H1 (cell line): ENCODE data around the gene KCNQ1OT1. TPM values are rescaled to one million over a fixed set of nuclear protein-coding genes. Genes with fewer than 3 reads are reported as not detected.

ENCODE experiments used
- CTCF ChIA-PET: fragments of 300-600 bp; sonication (Branson Sonifier 250); formaldehyde crosslinking; loops from one replicate; lab custom pipeline; 2021; ENCODE audit not compliant: partially characterized antibody; lab: Charles Lee
- POLR2A ChIA-PET: fragments of 300-600 bp; sonication (Branson Sonifier 250); formaldehyde crosslinking; loops from one replicate; lab custom pipeline; 2021; ENCODE audit warnings: inconsistent platforms; ENCODE audit not compliant: partially characterized antibody; lab: Charles Lee
- DNase-seq, 2 experiments: peaks; one replicate each; pipeline versions ENCODE4 v3.0.0 to v3.0.0-alpha.2; 2010 to 2022; ENCODE audit warnings: low spot score in 2 of 2, low read depth in 1 of 2, mixed read lengths in 1 of 2
- FAIRE-seq: peaks from 2 replicates; lab custom pipeline; 2011; peaks lifted over from hg19 to GRCh38; lab: Jason Lieb, UNC
- H2AFZ ChIP-seq: 2 replicates; pipeline ENCODE4 v1.8.1; 2012; ENCODE audit warnings: low read length, inconsistent platforms
- H2AK5ac ChIP-seq: 2 replicates; pipeline ENCODE4 v1.6.1; 2013; ENCODE audit warnings: low read depth, low read length
- H2BK120ac ChIP-seq: replicated peaks from 2 replicates; pipeline ENCODE3; 2013; ENCODE audit warnings: low read depth, low read length, inconsistent platforms
- H2BK12ac ChIP-seq: 2 replicates; pipeline ENCODE4 v1.6.1; 2013; ENCODE audit warnings: low read depth, low read length
- H2BK15ac ChIP-seq: 2 replicates; pipeline ENCODE4 v1.6.1; 2013; ENCODE audit warnings: low read length
- H2BK20ac ChIP-seq: 2 replicates; pipeline ENCODE4 v1.6.1; 2013; ENCODE audit warnings: low read length
- H2BK5ac ChIP-seq: 2 replicates; pipeline ENCODE4 v1.6.1; 2013; ENCODE audit warnings: low read depth, low read length
- H3K14ac ChIP-seq: 2 replicates; pipeline ENCODE4 v1.6.1; 2013; ENCODE audit warnings: inconsistent platforms; ENCODE audit not compliant: insufficient read length
- H3K18ac ChIP-seq: 2 replicates; pipeline ENCODE4 v1.6.1; 2013; ENCODE audit warnings: low read length; ENCODE audit errors: extremely low read depth
- H3K23ac ChIP-seq: 2 replicates; pipeline ENCODE4 v1.6.1; 2013; ENCODE audit warnings: inconsistent platforms; ENCODE audit not compliant: insufficient read length
- H3K23me2 ChIP-seq: 2 replicates; pipeline ENCODE4 v1.6.1; 2013; ENCODE audit warnings: low read depth, low read length
- H3K27ac ChIP-seq: 2 replicates; pipeline ENCODE4 v1.6.1; 2011; ENCODE audit warnings: low read depth, low read length, inconsistent platforms
- H3K27me3 ChIP-seq, 4 experiments: replicated peaks in 1 of 4; 1 replicate in 1 of 4; 2 replicates in 3 of 4; pipeline versions ENCODE4 v1.6.1 to v1.8.1; 2011 to 2013; ENCODE audit warnings: low read length in 3 of 4, mild to moderate bottlenecking in 3 of 4, inconsistent platforms in 2 of 4, mixed read lengths in 2 of 4, moderate library complexity in 1 of 4; ENCODE audit not compliant: control insufficient read depth in 3 of 4, insufficient read depth in 3 of 4; ENCODE audit errors: extremely low read depth in 1 of 4
- H3K36me3 ChIP-seq, 4 experiments: 2 replicates each; pipeline versions ENCODE4 v1.6.1 to v1.8.1; 2011 to 2013; ENCODE audit warnings: mild to moderate bottlenecking in 4 of 4, low read length in 3 of 4, moderate library complexity in 2 of 4, control low read depth in 1 of 4, inconsistent platforms in 1 of 4; ENCODE audit not compliant: insufficient read depth in 4 of 4, control insufficient read depth in 2 of 4
- H3K4ac ChIP-seq: replicated peaks from 2 replicates; pipeline ENCODE3; 2013; ENCODE audit warnings: low read length, low read depth, mixed read lengths, inconsistent platforms; ENCODE audit not compliant: insufficient read length
- H3K4me1 ChIP-seq, 4 experiments: replicated peaks in 1 of 4; 1 replicate in 1 of 4; 2 replicates in 3 of 4; pipeline versions ENCODE4 v1.6.1 to v1.8.1; 2011 to 2013; ENCODE audit warnings: low read length in 3 of 4, inconsistent platforms in 2 of 4, mixed read lengths in 1 of 4; ENCODE audit not compliant: insufficient read depth in 4 of 4, control insufficient read depth in 3 of 4
- H3K4me2 ChIP-seq, 2 experiments: 2 replicates each; pipeline versions ENCODE4 v1.6.1 to v1.8.1; 2011 to 2013; ENCODE audit warnings: low read depth in 2 of 2, low read length in 2 of 2, control low read depth in 1 of 2, inconsistent platforms in 1 of 2, mild to moderate bottlenecking in 1 of 2; ENCODE audit not compliant: insufficient read depth in 1 of 2
- H3K4me3 ChIP-seq, 4 experiments: fragments of 200-600, 300-600 bp in 1 of 4; sonication (generic), shearing (Covaris generic), sonication (Bioruptor Twin) in 1 of 4; 2 replicates each; pipeline versions ENCODE4 v1.5.1 to v1.8.1; 2011 to 2016; ENCODE audit warnings: low read length in 4 of 4, low read depth in 3 of 4, control low read depth in 2 of 4, inconsistent platforms in 2 of 4, mild to moderate bottlenecking in 2 of 4, mixed read lengths in 1 of 4, moderate library complexity in 1 of 4; ENCODE audit not compliant: insufficient read depth in 2 of 4; ENCODE audit errors: extremely low read depth in 1 of 4
- H3K56ac ChIP-seq: replicated peaks from 2 replicates; pipeline ENCODE3; 2013; ENCODE audit warnings: low read depth, mild to moderate bottlenecking, mixed read lengths, low read length, inconsistent platforms; ENCODE audit not compliant: insufficient read length
- H3K79me1 ChIP-seq: 2 replicates; pipeline ENCODE4 v1.6.1; 2013; ENCODE audit warnings: low read depth, low read length, control low read depth
- H3K79me2 ChIP-seq, 2 experiments: 2 replicates each; pipeline versions ENCODE4 v1.6.1 to v1.8.1; 2012 to 2013; ENCODE audit warnings: low read length in 2 of 2, mild to moderate bottlenecking in 2 of 2, inconsistent platforms in 1 of 2; ENCODE audit not compliant: insufficient read depth in 2 of 2, control insufficient read depth in 1 of 2
- H3K9ac ChIP-seq, 4 experiments: replicated peaks in 1 of 4; 1 replicate in 1 of 4; 2 replicates in 3 of 4; pipeline versions ENCODE4 v1.6.1 to v1.8.1; 2011 to 2013; ENCODE audit warnings: low read depth in 3 of 4, low read length in 3 of 4, control low read depth in 2 of 4, mild to moderate bottlenecking in 2 of 4, moderate library complexity in 2 of 4, inconsistent platforms in 1 of 4; ENCODE audit errors: extremely low read depth in 1 of 4
- H3K9me3 ChIP-seq, 2 experiments: 2 replicates each; pipeline versions ENCODE4 v1.6.1 to v1.8.1; 2012 to 2013; ENCODE audit warnings: mild to moderate bottlenecking in 2 of 2, moderate library complexity in 2 of 2, control low read depth in 1 of 2, inconsistent platforms in 1 of 2, low read depth in 1 of 2, low read length in 1 of 2, mixed read lengths in 1 of 2; ENCODE audit not compliant: insufficient read depth in 2 of 2
- H4K20me1 ChIP-seq, 2 experiments: replicated peaks in 1 of 2; 2 replicates each; pipeline versions ENCODE3 to v1.8.1; 2011 to 2013; ENCODE audit warnings: inconsistent platforms in 2 of 2, low read length in 2 of 2, mild to moderate bottlenecking in 1 of 2; ENCODE audit not compliant: insufficient read depth in 2 of 2, control insufficient read depth in 1 of 2
- H4K5ac ChIP-seq: 2 replicates; pipeline ENCODE4 v1.6.1; 2013; ENCODE audit warnings: low read length, low read depth, mixed read lengths, inconsistent platforms; ENCODE audit not compliant: insufficient read length
- H4K8ac ChIP-seq: 2 replicates; pipeline ENCODE4 v1.8.0; 2013; ENCODE audit warnings: mild to moderate bottlenecking, moderate library complexity, low read length, inconsistent platforms; ENCODE audit not compliant: insufficient read depth; ENCODE audit errors: extremely low read depth
- H4K91ac ChIP-seq: replicated peaks from 2 replicates; pipeline ENCODE3; 2013; ENCODE audit warnings: low read length, mixed read lengths, inconsistent platforms; ENCODE audit not compliant: insufficient read length
- ATF3 ChIP-seq: IDR thresholded peaks from 2 replicates; pipeline ENCODE4 v1.6.1; 2011; ENCODE audit warnings: low read depth, mild to moderate bottlenecking, low read length; ENCODE audit not compliant: insufficient read depth
- BCL11A ChIP-seq, 2 experiments: IDR thresholded peaks; one replicate each; pipeline ENCODE4 v1.6.1; 2011; ENCODE audit warnings: low read depth in 2 of 2, low read length in 2 of 2, mild to moderate bottlenecking in 2 of 2
- BRCA1 ChIP-seq: IDR thresholded peaks from 2 replicates; pipeline ENCODE4 v1.6.1; 2012; ENCODE audit warnings: low read depth, low read length, improper control_type of control experiment
- CEBPB ChIP-seq: IDR thresholded peaks from 2 replicates; pipeline ENCODE4 v1.6.1; 2012; ENCODE audit warnings: low read depth, low read length
- EGR1 ChIP-seq: IDR thresholded peaks from 2 replicates; pipeline ENCODE4 v1.6.1; 2011; ENCODE audit warnings: low read depth, low read length, borderline replicate concordance
- EP300 ChIP-seq, 2 experiments: IDR thresholded peaks; 1 replicate in 1 of 2; 2 replicates in 1 of 2; pipeline ENCODE4 v1.6.1; 2011 to 2012; ENCODE audit warnings: low read depth in 2 of 2, low read length in 2 of 2, mild to moderate bottlenecking in 2 of 2, borderline replicate concordance in 1 of 2, inconsistent platforms in 1 of 2, moderate library complexity in 1 of 2
- FOSL1 ChIP-seq: IDR thresholded peaks from 2 replicates; pipeline ENCODE4 v1.6.1; 2011; ENCODE audit warnings: mild to moderate bottlenecking, low read depth, low read length, moderate library complexity; ENCODE audit not compliant: insufficient read depth
- HDAC2 ChIP-seq, 2 experiments: fragments of 300-600 bp in 1 of 2; sonication (generic) in 1 of 2; IDR thresholded peaks; 2 replicates each; pipeline ENCODE4 v1.6.1; 2011 to 2012; ENCODE audit warnings: low read depth in 2 of 2, low read length in 2 of 2, mild to moderate bottlenecking in 2 of 2, moderate library complexity in 2 of 2, borderline replicate concordance in 1 of 2, inconsistent platforms in 1 of 2
- KDM4A ChIP-seq: IDR thresholded peaks from one replicate; pipeline ENCODE4 v1.7.1; 2012; ENCODE audit warnings: low read depth, mild to moderate bottlenecking, moderate library complexity, low read length, inconsistent platforms; ENCODE audit not compliant: severe bottlenecking
- PHF8 ChIP-seq: fragments of 200-600 bp; sonication (generic); conservative IDR thresholded peaks from 2 replicates; pipeline ENCODE4 v1.7.1; 2012; ENCODE audit warnings: low read depth, mild to moderate bottlenecking, inconsistent platforms, low read length, moderate library complexity
- SP4 ChIP-seq: IDR thresholded peaks from 2 replicates; pipeline ENCODE4 v1.6.1; 2012; ENCODE audit warnings: low read length, inconsistent platforms
- WGBS, 2 experiments: shearing (Covaris generic) in 1 of 2; methylation state at CpG; one replicate each; pipeline versions ENCODE4 v1.1.6 to v1.1.7; 2013 to 2015; ENCODE audit warnings: low lambda C conversion rate in 2 of 2, mixed read lengths in 2 of 2, inconsistent platforms in 1 of 2, low coverage in 1 of 2, missing lambda C conversion rate in 1 of 2; ENCODE audit not compliant: insufficient replicate concordance in 2 of 2, insufficient coverage in 1 of 2, insufficient read length in 1 of 2; ENCODE audit errors: extremely low coverage in 1 of 2, missing lambda C conversion rate in 1 of 2; 5-methylcytosine and 5-hydroxymethylcytosine counted together
- polyA plus RNA-seq, 7 experiments: library from polyadenylated mRNA; depleted of rRNA in 3 of 7; stranded (reverse) in 5 of 7; unstranded in 2 of 7; fragments of >200 nt in 5 of 7; fragments of 200-250 nt in 2 of 7; gene quantifications; 1 replicate in 5 of 7; 2 replicates in 1 of 7; 4 replicates in 1 of 7; pipeline versions ENCODE4 v1.2.1 to v1.2.3, GENCODE V29; 2011 to 2013; ENCODE audit warnings: missing spikeins in 2 of 7, mixed read lengths in 2 of 7
- total RNA-seq: library from RNA; stranded (reverse); fragmentation: NEBNext Ultra II Directional; extraction: Animal tissue kit (Norgen Biotek cat#: 25700); gene quantifications from 2 replicates; pipeline ENCODE4 v1.2.1, GENCODE V29; 2021

The KCNQ1OT1 gene
- total and polyA plus RNA-seq, 2 of the 8 experiments (the other 6 are each of a cell fraction or from before 2014, with no cell fraction given), result 0.21 to 1.2 TPM

GRCh38 chr11:2664376-2664775 lies 35.4 kb downstream of the KCNQ1OT1 start:
- H3K14ac ChIP-seq, result no peak overlapping the region
- no peak overlapping the region for H3K9ac ChIP-seq
- peaks cover 0 to 12% (median 0%) of the 10 kb centered on the region in 4 experiments; a peak in 4 of 7 replicates for H3K27me3 ChIP-seq
- no peak overlapping the region for H4K5ac ChIP-seq
- no peak overlapping the region for H2AK5ac ChIP-seq
- H2BK20ac ChIP-seq, result no peak overlapping the region
- no peaks in the 10 kb centered on the region for H3K4me1 ChIP-seq
- no peak overlapping the region for H3K23ac ChIP-seq
- no peak overlapping the region for H4K91ac ChIP-seq
- H3K4ac ChIP-seq, result no peak overlapping the region
- no peak overlapping the region for H2BK120ac ChIP-seq
- peaks cover 2 to 12% of the 10 kb centered on the region in 2 experiments for H4K20me1 ChIP-seq
- H3K79me1 ChIP-seq, result no peaks in the 10 kb centered on the region
- no peak for FAIRE-seq
- DNase-seq, result peak in 1 of 2 experiments; percentile 33
- peaks cover 0 to 4% (median 0%) of the 10 kb centered on the region in 4 experiments; a peak in 1 of 8 replicates for H3K36me3 ChIP-seq
- H2BK5ac ChIP-seq, result no peak overlapping the region
- no peak overlapping the region for H2BK15ac ChIP-seq
- no peak overlapping the region for H3K4me2 ChIP-seq
- no peaks in the 10 kb centered on the region for H3K23me2 ChIP-seq
- no peak overlapping the region for H2BK12ac ChIP-seq
- 86% methylated on average over 8 of the region's 9 CpGs; no CpG with 5 or more reads in 1 of the 2 experiments for WGBS, 2 experiments
- no peaks in the 10 kb centered on the region for H3K79me2 ChIP-seq
- ChIA-PET POLR2A (no interaction called here), CTCF (interaction anchor here (1.8 kb wide), 1 partner anchor 223 kb away, joined by 6 read pairs; no protein-coding TSS in a partner anchor)
- H2AFZ ChIP-seq, result no peak overlapping the region
- peaks cover 29 to 41% of the 10 kb centered on the region in 2 experiments for H3K9me3 ChIP-seq
- no peak overlapping the region for H3K56ac ChIP-seq
- H4K8ac ChIP-seq, result 0 out of 2 replicates have a peak overlapping the region, but pooled peaks have one; percentile 12
- H3K27ac ChIP-seq, result no peak overlapping the region
- no peak overlapping the region for H3K18ac ChIP-seq
- TF ChIP-seq PHF8 (no peak), BCL11A (IDR thresholded peaks at IDR 0.05; ENCODE audit: low read depth in 2 of 2, low read length in 2 of 2) (no peak), KDM4A (no peak), EGR1 (no peak), CEBPB (no peak), ATF3 (no peak), FOSL1 (no peak), HDAC2 (IDR thresholded peaks at IDR 0.05; ENCODE audit: borderline replicate concordance in 1 of 2, low read depth in 2 of 2, low read length in 2 of 2) (no peak), SP4 (no peak), BRCA1 (no peak), EP300 (IDR thresholded peaks at IDR 0.05; ENCODE audit: borderline replicate concordance in 1 of 2, low read depth in 2 of 2, low read length in 2 of 2) (no peak)
- H3K4me3 ChIP-seq, result no peak overlapping the region
